T1000 (cell line): ENCODE results near the gene KRT80.

Source experiments
- DNase-seq: peaks from one replicate; lab custom pipeline; 2025; ENCODE audit warnings: mixed read lengths; lab: John Stamatoyannopoulos, UW

Gene KRT80

DNA sequence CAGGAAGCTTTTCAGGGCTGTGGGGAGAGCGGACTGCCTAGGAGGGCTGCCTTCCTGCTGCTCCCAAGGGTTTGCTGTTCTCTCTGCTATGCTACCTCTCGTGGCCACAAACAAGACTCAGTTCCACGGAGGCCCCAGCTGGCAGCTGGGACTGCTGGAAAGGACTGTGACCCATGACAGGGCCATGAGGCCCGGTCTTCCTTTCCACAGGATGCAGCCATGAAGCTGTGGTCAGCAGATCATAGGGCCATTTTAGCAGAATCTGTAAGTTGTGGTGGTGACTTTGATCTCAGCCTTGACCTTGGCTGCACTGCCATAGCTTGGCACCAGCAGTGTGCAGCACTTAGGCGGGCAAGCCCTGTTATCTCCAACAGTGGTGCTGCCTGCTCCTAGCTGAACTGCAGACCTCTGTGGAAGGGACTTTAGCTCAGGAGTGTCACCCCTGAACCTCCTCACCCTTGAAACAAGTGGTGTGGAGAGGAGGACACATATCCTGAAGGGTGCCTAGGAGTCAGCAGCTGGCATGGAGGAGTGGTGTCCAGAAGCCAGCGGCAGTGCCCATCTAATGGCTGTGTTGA is 12.3 kb downstream of the KRT80 start:
- DNase-seq, result no peak

DNA sequence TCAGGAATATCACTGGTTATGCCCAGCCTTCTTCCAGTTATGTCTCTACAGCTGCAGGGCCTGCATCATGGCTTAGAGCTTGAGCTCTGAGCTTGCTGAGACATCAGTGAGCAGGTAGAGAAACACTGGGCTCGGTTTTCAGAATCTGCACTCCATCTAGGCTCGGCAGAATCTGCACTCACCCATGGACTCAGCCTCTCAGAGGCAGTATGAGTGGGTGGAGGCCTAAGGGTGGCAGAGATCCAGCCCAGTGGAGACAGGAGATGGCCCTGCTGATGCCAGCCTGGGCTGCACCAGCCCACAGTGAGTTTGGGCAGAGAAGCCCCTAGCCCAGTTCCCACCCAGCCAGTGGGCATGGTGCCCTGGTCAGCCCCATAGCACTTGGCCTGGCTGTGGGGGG is 12.8 kb downstream of the KRT80 start:
- DNase-seq, result no peak

DNA sequence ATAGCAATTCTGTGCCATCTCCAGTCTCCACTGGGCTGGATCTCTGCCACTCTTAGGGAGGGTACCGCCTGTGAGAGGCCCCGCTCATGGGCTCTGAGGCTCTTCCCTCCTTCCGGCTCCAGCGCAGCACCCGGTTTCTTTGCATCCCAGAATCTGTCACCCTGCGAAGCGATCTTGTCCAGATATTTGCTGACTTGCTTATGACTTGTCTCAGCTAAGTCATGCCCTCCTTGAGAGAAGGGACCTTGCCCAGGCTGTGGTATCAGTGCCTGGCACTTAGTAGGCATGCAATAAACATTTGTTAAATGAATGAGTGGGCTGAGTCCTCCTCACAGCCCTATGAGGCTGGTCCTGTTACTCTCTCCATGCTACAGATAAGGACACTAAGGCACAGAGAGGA is 13.4 kb downstream of the KRT80 start:
- no peak for DNase-seq

- DNase-seq, result no peak
Observed at GRCh38 chr12:52175371-52176350, 16.2 kb downstream of the KRT80 start.

DNA sequence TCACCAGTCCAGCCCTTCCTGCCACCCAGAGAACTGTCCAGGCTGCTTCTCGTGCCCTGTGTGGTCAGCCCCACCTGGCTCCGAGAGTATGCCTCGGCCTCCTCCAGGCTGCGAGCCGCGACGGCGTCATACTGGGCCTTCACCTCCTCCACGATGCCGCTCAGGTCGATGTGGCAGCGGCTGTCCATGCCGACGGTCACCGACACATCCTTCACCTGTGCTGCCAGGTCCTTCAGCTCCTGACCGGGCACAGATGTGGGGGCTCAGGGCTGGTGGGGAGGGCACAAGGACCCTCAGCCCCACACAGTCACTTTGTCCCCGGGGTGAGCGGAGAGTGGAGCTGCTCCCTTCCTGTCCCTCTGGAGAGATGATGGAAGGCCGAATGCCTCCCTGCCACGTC is 18.3 kb downstream of the KRT80 start:
- DNase-seq, result no peak

GRCh38 chr12:52172956-52173355 is 18.9 kb downstream of the KRT80 start:
- no peak for DNase-seq

DNA sequence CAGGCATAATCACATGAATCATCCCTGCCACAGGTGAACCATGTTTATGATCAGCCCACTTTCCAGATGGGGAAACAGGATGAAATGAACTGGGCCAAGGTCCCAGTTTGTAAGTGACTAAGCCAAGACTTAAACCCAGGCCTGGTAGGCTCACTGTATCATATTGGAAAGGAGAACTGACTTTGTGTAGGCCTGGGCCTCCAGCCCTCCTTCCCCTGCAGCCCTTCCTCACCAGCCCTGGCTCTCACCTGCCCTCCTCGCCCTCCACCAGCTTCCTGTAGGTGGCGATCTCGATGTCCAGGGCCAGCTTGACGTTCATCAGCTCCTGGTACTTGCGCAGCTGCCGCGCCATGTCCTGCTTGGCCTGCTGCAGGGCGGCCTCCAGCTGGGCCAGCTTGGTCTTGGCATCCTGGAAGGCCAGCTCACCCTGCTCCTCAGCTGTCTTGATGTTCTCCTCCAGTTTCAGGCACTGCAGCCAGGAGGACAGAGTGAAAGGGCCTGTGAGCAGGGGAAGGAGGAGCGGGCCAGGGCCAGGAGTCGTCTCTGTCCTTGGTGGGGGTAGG is 19.8 kb downstream of the KRT80 start:
- no peak for DNase-seq

DNA sequence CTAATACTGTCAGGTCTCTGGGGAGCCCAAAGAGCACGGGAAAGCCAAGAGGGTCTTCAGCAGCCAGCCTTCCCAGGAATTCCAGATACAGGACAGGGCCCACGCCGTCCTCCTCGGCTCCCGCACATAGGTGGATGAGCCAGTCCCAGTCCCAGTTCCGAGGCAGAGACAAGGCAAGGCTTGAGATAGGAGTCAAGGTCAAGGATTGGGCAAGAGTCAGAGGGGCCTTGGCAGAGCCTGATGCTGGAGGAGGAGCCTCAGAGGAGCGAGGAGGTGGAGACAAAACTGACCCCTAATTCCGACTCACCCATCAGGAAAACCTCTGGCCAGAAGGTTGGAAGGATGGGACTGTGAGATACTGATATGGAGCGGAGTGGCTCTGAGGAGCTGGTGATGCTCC is 21.0 kb downstream of the KRT80 start:
- DNase-seq, result no peak

- no peak for DNase-seq
Observed at GRCh38 chr12:52169886-52170285, 21.9 kb downstream of the KRT80 start.

- DNase-seq, result no peak
Observed at GRCh38 chr12:52168019-52168717, 23.6 kb downstream of the KRT80 start.

DNA sequence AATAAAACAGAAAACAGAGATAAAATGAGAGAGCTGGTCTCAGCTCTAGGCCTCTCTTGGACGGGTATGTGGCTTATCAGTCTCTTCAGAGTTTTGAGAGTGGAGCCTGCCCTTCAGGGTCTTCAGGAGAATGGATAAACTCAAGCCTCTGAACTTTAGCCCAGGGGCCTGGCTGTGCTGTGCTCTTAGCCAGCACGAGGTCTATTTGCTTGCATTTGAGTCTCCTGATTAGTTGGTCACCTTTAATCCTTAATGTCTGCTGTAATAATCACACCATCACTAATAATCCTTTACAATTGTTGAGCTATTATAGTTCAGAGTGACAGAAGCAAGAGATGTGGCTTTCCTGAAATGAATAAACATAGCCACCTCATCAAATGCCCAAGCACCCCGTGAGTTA is 24.3 kb downstream of the KRT80 start:
- no peak for DNase-seq

- DNase-seq, result no peak
Observed at GRCh38 chr12:52166672-52167071, 25.1 kb downstream of the KRT80 start.

DNA sequence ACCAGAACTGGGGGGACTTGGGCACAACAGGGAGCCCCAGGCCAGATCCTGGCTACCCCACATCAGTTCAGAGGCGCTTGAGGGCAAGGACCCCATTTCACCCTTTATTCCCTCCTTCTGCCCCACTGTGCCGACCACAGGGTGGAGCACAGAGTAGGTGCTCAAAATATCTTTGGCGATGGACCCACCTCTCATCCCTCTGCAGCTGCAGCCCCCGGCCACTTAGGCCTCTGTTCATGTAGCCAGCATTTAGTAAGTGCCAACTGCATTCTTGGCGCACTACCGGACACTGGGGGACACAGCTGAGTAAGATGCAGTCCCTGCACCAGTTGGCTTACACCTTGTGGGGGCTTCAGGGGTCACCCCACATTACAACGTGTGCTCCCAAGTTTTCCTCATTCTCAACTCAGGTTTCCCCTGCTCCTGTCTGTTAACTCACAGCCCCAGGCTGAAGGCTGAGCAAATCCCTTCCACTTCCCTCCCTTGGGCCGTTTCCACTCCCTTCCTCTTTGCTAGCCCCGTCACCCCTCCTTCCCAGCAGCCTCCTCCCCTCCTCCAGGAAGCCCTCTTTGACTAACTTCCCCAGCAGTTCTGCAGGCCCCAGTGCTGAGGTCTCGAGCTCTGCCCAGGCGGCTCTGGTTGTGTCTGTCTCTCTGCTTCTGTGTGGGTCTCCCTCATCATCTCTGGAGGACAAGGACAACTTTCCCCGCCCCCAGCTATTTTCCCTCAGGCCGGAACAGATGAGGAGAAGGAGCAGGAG is 26.5 kb downstream of the KRT80 start:
- no peak for DNase-seq

GRCh38 chr12:52164624-52165023 is 27.2 kb downstream of the KRT80 start:
- DNase-seq, result no peak

- no peak for DNase-seq
Observed at GRCh38 chr12:52162981-52163380, 28.8 kb downstream of the KRT80 start.

- DNase-seq, result no peak
Observed at GRCh38 chr12:52160200-52160599, 31.6 kb downstream of the KRT80 start.

DNA sequence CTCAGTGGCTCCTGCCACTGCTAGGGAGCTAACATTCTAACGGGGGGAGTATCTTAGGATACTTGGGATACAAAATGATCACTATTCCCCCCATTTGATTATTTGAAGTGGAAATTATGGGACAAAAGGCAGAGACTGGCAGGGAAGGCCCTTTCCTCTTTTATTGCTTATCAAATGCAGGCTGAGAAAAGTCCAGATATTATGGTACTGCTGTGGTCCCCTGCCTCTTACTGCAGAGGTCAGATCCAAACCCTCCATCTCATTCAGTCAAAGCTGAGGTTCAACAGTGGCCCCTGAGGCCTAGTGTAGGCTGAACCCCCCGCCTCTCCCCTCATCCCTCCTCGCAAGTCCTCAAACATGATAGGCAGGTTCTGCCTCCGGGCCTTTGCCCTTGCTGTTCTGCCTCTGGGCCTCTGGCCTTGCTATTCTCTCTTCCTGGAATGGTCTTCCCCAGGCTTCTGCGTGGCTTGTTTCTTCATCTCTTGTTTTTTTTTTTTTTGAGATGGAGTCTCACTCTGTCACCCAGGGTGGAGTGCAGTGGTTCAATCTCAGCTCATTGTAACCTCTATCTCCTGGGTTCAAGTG is 34.2 kb downstream of the KRT80 start:
- no peak for DNase-seq

DNA sequence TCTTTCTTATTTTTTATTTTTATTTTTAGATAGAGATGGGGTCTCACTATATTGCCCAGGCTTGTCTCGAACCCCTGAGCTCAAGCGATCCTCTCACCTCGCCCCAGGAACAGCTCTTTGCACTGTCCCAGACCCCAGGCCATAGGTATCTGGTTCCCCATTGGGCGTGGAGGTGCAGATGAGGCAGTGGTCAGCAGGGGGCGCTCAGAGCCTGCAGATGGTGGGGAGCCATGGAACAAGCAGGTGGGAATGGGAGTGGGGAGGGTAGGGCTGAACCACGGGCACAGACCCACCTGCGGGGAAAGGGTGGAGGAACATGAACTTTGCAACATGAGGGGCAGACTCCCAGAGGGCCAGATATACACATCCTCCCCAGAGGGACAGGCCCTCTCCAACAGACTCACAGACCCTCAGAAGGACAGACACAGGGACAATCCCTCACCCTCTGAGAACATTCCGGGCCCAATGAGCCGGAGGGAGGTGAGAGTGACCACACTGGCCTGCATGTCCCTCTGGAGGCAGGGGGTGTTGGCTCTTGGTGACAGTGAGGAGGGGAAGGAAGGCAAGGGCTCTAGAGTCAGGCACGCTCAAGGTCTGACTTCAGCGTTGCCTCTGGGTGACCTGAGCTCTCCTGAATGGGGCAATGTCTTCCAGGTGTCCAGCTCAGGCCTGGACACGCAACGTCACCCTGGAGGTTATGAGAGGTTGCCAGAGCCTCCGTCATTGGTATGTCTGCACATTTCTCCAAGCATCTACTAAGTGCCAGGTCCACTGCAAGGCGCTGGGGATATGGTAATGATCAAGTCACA is 34.9 kb downstream of the KRT80 start:
- no peak for DNase-seq

DNA sequence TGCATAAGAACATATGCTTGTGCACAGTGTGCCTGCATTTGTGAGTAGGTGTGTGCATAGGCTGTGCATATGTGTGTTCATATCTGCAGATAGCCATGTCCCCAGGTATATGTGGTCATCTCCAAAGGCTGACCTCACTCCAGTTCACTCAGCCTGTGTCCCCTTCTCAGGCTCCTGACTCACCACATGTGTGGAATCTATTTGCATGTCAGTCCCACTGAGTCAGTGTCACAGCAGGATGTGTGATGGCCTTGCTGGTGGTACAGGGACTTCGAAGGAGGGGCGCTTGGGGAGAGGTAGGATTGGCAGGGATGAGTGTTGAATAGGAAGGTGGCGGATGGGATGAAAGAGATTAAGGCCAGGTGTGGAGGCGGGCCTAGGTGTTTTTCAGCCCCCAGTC is 35.5 kb downstream of the KRT80 start:
- DNase-seq, result no peak

- DNase-seq, result no peak
Observed at GRCh38 chr12:52155048-52155868, 36.6 kb downstream of the KRT80 start.
